Stimulated activated CD8-positive, alpha-beta memory T cell treated with anti-CD3 and anti-CD28 coated beads, Interleukin-2, amount 100 ng/mL, for 1 hour (primary cell): ENCODE results near the gene LBX2.
A peak's percentile ranks its signal among the peaks of the same experiment; 100 is the strongest.

ENCODE experiments used
- DNase-seq, 2 donors: peaks; one replicate each; pipeline ENCODE4 v3.0.0-alpha.2; 2020; ENCODE audit warnings: low read depth in 2 of 2

Gene LBX2

DNA sequence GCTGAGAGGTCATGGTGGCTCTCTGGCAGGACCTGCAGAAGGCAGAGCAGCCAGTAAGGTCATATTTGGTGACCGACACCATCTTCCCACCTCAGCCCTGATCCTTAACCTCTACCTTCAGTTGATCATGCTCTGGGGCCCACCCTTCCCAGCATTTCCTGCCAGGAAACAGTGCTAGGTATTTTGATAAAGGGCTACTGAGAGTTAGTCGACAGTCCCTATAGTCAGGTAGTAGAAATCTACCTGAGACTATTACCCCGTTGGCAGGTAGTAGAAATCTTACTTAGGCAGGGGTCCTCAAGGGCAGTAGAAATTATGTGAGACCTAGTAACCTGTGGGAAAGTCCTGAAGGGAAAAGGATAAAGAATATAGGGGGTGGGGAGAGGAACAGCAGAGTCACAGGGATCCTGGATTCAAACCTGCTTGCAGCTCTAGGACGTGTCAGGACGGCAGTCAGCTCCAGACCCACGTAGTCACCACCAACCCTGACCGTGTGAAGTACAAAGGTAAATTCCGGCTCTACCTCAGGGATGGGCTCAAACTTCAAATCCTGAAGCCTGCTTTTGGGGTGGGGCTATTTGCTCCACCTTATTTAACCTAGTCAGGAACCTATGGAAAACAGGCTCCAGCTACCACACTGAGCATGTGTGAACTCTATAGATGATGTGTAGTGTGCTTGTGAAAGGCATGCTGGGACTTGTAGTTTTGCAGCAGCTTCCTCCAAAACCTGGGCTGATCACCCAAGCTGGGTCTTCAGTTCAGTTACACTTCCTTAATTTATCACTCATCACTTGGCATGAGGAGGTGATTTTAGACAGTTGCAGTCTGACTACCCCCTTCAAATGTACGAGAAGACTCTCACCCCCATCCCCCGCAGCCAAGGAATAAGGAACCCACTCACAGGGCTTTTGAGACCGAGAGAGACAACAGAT, 26.6 kb upstream of the LBX2 start, which contains the start of gene DQX1:
Gene DQX1 (minus strand): TSS at position 515 of the 932 bp plus-strand sequence. CDS start 502 bp downstream, at position 13.
- no peak for DNase-seq

DNA sequence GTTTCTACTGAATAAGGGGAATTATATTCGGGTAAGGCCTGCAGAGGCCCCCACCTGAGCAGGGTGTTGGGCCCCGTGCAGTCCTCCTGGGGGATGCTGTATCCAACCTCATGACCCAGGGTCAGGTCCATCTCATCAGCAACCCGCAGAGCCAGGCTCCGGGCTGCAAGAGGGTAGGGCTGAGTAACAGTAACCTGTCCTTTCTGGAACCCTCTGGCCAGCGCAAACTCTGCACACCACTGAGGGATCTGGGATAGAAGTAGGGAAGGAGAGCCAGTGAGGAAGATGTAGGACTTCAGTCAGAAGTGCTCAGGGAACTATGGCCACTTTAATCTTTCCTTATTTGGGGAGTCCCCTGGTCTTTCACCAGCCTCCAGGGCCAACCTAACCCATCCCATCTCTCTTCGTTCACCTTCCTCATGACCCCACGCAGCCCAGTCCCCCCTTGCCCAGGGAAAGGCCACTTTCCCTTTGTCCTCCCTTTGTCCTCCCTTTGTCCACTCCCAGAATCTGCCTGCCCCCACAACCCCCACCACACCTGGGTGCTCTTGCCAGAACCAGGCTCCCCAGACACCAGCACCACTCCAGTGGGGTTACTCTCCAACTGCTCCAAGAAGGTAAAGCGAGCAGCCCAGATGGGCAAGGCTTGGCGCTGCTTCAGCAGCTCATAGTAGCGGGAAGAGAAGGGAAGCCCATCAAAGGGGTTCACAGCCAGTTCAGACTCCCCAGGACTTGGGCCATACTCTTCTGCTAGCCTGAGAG, 25.7 kb upstream of the LBX2 start:
- no peak for DNase-seq

DNA sequence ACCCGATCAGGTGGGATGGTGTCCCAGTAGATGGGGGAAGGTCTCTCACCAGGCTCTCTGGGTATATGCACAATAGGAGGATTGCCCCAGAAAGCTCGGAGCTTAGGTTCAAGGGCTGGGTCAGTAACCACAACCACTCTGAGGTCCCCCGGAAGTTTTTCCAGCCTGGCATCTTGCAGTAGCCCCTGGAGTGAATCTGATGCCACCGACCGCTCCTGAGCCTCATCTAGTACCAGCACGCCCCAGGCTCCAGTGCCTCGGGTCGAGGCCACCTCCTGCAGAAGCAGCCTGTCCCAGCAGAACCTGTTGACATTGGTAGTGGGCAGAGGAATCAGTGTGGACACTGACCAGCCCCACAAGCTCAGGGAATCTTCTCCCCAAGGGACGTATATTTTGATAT, 24.6 kb upstream of the LBX2 start:
- DNase-seq = no peak

DNA sequence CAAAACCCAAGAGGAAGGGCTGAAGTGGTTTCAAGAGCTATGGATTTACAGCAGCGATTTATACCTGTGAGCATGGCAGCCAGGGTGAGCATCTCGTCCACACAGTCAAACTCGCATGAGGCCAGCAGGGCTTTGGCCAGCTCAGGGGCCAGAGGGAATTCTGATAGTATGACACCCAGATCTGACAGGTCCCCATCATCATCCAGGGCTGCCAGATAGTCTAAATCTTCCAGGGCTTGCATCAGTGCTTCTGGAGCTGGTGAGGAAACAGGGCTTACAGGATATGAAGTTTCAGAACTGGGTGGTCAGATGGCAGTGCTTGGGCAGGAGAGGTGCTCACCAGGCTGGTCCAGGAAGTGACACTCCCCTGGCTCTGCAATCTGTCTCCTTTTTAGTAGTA, 23.1 kb upstream of the LBX2 start:
- DNase-seq = no peak

DNA sequence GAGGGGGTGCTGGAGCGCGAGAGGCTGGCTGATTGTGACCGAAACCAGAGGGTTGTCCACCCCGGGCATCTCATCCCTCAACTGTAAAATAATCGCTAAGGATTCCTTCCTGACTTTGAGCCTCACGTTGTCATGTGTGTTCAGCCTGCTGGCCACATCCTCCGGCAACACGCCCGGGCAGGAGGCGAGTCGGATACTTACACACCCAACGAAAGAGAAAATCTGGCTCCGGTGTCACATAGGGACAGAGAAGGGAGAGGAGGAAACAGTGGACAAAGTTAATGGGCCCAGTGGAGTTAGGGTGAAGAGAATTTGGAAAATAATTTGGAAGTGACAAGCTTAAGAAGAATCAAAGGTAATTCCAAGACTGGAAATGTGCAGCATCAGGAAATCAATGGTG, 17.2 kb upstream of the LBX2 start:
- DNase-seq = no peak

DNA sequence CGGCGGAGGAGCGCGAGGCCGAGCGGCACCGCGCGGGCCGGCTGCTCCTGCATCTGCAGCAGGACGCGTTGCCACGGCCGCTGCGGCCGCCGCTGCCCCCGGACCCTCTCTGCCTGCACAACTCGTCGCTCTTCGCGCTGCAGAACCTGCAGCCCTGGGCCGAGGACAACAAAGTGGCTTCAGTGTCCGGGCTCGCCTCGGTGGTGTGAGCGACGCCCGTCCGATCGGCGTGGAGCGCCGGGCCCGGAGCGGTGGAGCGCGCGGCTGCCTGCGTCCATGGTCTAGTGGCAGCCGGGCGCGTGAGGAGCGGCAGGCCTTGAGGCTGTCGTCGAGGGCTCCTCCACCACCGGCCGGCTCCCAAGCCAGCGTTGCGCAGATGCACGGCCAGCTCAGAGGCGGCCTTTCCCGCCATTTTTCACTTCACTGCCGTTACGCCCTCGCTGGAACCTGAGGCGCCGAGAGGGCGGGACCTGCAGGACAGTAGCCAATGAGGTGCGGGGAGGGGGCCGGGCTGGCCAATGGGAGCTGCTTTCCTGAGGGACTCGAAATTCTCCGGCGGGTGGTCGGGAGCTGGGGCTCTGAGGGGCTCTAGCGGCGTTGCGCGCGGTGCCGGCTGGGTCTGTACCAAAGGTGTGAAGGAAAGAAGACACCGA, 16.7 kb upstream of the LBX2 start:
- peak in 1 of 2 donors; percentile 62 for DNase-seq

DNA sequence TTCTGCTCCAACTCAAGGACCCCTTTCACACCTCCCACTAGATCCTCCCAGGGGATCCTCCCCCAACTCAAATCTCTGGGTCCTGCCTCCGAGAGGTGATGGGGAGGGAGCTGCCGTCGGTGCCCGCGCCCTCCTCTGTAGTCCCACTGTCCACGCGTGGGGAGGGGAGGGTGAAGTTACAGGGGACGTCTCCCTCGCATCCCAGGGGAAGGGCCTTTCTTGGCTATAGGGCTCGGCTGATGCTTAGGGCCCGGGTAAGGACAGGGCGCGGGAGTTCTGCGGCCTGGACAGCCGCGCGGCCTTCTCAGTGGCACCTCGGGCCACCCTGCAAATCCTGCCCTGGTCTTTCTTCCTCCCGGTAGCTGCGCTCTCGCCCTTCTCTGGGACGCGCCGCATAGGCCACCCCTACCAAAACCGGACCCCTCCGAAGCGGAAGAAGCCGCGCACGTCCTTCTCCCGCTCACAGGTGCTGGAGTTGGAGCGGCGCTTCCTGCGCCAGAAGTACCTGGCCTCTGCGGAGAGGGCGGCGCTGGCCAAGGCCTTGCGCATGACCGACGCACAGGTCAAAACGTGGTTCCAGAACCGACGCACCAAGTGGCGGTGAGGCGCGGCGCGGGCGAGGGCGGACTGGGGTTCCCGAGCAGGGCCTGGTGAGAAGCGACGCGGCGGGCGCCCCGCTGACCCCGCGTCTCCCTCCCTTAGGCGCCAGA, 16.0 kb upstream of the LBX2 start:
- no peak for DNase-seq

DNA sequence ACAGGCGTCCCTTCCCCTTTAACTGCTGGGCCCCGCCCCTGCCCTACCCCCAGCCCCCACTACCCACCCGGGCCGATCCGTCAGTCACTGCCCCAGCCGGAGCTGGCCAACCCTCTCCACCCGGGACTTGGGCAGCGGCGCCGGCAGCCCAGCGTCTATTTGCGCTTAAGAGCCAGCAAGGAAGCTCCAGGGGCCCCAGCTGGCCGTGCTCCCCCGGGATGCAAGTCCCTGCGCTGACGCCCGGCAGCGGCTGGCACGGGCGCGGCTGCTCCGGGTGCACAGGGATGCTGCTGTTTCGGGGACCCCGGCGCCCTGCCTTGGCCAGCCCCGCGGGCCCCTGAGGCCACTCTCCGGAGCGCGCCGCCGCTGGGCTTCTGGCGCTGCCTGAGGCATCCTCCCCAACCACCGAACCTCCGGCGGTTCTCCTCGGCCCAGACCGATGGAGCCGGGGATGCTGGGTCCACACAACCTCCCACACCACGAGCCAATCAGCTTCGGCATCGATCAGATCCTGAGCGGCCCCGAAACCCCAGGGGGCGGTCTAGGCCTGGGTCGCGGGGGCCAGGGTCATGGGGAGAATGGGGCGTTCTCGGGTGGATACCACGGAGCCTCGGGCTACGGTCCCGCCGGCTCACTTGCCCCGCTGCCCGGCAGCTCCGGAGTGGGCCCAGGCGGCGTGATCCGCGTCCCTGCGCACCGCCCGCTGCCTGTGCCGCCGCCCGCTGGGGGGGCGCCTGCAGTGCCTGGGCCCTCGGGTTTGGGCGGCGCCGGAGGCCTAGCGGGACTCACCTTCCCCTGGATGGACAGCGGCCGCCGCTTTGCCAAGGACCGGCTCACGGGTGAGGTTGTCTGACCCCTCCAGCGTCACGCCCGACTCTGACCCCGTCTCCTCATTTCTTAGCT, 15.2 kb upstream of the LBX2 start, which contains the start of gene TLX2:
Gene TLX2 (plus strand): TSS at position 83 of the 903 bp plus-strand sequence. CDS start 357 bp downstream, at position 440.
- no peak for DNase-seq

DNA sequence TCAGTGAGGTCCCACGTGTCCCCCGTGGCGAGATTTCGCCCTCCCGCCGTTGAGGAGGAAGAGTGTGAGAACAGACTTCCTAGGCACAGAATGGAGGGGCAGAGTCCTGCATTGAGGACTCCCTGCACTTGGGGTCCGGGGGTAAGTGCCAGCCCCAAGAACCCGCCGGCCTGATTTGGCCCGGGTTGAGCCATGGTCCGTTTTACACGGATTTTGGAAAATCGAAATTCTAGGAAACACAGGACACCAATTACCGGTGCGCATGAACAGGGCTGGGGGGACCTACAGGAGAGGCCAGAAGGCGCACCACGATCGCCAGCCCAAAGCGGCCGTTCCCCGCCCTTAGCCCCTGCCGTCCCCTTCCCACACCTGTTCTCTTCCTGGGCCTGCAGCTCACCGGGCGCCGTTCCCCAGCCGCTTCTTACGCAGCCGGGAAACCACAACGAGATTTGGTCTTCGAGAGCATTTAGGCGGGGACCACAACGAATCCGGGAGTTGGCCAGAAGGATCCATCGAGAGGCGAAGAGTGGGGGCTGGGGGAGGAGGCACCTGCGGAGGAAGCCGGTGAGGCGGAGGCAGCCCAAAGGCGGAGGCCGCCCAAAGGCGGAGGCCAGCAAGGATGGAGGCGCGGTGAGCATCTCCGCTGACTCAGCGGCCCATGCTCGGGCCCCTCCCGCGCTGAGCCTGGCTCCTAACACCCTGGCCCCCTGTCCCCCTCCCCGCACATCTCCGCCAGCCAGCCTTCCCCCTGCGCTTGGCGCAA, 14.4 kb upstream of the LBX2 start:
- no peak for DNase-seq

DNA sequence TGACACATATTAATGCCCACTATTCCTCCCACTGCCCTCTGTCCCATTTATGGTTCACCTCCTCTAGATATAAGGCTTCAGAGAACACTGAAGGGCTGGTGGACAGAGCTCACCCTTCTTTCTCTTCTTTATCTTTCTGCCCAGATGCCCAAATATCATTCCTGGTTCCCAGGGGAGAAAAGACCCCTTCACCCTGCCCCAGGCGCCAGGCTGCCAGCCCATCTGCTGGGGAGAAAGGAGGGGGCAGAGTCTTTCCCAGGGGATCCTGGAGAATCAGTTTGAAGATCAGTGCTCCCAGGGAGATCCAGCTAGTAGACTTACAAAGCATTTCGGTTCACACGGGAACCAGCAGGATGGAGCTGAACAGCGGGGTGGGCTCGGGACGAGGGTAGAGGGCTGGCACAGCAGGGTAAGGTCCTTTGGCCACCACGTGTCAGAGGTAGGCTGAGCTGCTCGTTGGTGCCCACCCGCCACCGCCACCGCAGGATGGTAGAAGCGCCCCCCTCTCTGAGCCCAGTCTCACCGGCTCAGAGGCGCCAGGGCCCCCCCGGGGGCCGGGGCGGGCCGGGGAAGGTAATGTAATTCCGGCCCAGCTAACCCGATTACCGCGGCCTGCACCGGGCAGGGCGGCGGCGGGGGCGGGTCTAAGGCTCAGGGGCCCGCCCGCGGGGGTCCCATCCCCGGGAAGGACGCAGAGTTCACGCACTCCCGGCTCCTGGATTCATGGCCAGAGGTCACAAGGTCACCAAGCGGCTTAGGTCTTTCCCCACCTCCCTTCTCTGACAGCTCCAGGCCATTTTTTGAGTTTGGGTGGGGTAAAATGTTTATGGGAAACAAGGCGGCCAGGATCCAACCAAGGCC, 13.6 kb upstream of the LBX2 start:
- DNase-seq = no peak

DNA sequence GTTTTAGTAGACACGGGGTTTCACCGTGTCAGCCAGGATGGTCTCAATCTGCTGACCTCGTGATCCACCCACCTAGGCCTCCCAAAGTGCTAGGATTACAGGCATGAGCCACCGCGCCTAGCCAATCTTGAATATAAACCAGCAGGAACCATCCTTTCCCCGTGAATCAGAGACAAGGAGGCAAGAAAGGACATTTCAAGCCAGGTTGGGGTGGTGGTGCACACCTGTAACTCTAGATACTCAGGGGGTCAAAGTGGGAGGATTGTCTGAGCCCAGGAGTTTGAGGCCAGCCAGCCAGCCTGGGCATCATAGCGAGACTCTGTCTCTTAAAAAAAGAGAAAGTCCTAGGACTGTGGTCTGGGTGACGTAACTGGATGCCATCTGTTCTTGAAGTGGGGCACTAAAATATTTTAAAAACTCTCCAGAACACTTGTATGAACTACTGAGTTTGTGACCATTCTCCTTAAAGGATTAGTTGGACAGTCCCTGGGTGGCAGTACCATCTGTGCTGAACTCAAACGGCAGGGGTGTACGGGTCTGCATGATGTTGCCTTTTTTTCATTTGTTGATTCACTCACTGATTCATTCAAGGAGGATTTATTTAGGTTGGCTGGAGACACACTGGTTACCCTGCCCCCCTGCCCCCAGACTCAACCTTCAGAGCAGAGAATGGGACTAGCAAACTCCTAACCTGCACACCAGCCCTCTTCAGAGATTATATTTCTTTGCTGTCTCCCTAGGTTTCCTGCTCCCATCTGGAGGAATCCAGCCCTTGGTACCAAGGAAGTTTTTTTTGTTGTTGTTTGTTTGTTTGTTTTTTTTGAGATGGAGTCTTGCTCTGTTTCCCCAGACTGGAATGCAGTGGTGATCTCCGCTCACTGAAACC, 11.9 kb upstream of the LBX2 start:
- DNase-seq = no peak

DNA sequence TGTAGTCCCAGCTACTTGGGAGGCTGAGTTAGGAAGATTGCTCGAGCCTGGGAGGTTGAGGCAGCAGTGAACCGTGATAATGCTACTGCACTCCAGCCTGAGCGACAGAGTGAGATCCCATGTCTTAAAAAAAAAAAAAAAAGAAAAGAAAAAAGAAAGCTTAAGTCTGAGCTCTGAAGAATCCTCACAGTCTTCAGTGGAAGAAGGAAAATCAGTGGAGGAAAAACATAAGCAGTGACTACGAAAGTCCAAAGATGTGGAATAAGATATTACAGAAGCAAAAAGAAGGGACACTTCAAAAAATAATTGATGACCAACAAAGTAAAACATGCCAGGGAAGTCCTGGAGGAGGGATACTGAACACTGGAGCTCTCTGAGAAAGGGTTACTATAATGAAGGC, 10.9 kb upstream of the LBX2 start:
- no peak for DNase-seq

DNA sequence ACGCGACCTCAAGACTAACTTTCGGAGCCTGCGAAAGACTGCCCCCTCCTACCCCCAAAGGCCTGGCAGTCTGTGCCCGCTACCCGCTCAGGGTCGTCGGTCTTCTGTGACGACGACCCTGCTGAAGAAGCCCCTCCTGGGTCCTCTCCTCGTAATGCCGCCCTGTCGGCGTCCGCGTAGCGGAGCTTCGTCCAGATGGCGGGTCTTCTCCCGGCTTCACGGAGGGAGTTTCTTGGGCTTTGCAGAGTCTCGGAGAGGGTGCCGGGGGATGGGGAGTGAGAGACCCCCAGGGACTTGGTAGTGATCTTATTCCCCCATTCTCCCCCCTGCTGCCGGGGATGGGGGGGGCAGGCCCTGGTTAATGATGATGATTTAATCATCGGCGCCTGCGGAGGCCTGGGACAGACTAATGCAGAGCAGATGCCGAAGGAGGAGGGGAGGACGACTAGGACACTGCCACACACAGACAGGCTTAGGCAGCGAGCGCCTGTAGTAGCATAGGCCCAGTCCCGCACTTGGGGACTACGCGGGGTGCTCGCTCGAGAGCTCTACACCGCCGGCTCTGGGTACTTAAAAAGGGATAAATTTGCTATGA, 8.6 kb upstream of the LBX2 start:
- DNase-seq = no peak

DNA sequence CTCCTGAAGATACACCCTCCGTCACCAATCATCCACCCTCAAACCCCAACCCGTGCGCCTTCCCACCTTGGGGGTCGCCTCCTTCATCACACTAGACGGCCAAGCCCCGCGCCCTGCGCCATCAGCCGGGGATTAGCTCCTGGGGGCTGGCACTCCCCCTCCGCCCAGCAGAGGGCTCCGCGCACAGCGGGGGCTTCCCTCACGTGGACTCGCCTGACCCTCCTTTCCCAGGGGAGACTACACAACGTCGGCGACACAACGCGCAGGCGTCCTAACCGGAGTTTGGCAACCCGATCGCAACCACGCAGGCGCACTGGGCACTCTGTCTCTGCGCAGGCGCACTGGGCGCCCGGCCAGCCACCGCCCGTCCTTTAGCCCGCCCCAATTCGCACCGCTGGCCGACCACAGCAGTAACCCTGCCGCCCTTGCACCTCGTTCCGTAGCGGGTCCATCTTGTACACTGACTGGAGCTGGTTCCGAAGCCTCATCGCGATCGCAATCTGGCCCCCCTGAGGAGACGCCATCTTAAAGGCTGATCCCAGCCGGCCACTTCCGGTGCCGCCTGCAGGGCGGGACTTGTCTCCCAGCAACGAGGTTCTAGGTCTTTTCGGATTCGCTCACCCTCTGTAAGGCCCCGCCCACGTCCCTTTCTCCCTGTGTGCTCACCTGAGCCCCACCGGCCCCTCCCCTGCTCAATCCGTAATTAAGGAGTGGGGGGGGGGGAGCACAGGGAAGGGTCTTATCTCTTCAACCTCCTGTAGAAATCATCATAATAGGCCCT, 7.9 kb upstream of the LBX2 start, which contains the start of gene PCGF1:
Gene PCGF1 (minus strand): TSS at position 551 of the 781 bp plus-strand sequence. CDS start 27 bp downstream, at position 524.
- peak; percentile 97 to 99 for DNase-seq

DNA sequence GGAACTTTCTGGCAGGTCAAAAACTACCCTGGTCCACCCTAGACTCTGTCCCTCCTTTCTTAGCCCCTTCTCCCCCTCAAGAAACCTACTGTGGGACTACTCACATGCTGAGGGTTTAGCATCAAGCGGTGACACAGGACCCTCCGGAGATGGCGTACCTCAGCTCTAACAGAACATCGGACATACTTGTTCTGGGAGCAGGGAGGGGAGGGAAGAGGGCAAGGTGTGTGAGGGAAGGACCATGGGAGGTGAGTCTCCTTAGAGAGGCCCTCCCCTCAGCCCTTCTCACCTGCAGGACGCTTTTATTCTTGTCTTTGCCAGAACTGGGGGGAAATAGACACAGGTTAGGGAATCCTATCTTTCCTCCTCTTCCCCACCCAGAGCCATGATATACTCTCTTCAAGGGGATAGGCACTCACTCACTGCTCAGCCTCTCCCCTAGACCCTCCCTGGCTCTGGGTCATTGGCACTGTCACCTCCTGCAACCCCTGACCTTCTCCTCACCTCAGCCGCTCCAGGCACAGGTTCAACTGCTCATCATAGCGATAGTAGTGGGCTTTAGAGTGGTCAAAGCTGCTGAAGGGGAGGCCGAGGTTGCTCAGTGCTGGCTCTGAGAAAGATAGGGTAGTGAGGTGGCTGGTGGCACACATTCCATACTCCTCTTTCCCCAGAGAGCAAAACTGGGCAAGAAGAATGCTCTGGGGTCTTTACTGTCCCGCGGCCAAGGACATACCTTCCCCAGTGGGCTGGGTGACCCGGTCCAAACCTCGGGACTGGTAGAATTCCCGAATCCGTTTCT, 6.2 kb upstream of the LBX2 start:
- no peak for DNase-seq

DNA sequence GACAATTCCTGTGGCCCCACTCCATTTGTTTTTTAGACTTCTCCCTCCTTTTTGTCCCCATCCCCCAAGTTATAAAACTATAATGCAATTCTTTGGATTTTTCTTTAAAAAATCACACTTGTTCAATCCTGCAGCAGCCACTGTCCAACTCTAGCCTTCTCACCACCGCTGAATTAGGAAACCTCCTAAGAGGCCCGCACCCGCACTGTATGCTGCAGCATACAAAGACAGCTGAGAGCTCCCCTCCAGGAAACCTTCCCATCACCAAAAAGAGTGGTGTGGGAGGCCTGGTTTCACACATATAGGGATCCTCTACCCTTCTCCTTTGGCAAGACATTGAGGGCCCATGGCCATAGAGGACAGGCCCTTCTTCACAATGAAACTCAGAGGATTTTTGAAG, 5.2 kb upstream of the LBX2 start:
- DNase-seq = no peak
